HEK293 (cell line): Measurements from ENCODE around the gene OPN4.

ENCODE experiments used
- CTCF ChIA-PET: fragments of 350-600 bp; formaldehyde crosslinking; extraction: SDS; loops from one replicate; lab custom pipeline; 2021; ENCODE audit warnings: antibody characterized with exemption; lab: Yijun Ruan, JAX
- POLR2A ChIA-PET: fragments of 300-600 bp; formaldehyde crosslinking; extraction: SDS; loops from one replicate; lab custom pipeline; 2020; ENCODE audit warnings: antibody characterized with exemption, inconsistent platforms; lab: Yijun Ruan, JAX
- H3K27ac ChIP-seq: fragments of 200-500 bp; sonication (Bioruptor generic); 2 replicates; pipeline ENCODE4 v1.5.1; 2014; ENCODE audit warnings: low read depth, low read length, control low read depth, inconsistent platforms; ENCODE audit errors: extremely low read depth
- H3K36me3 ChIP-seq, 2 experiments: fragments of 200-500 bp in 1 of 2; sonication (Bioruptor generic) in 1 of 2; 1 replicate in 1 of 2; 2 replicates in 1 of 2; pipeline ENCODE4 v1.5.1; 2014 to 2017; ENCODE audit warnings: inconsistent platforms in 2 of 2, low read length in 2 of 2; ENCODE audit not compliant: control insufficient read depth in 2 of 2, insufficient read depth in 1 of 2
- H3K4me1 ChIP-seq: fragments of 200-500 bp; sonication (Bioruptor generic); 2 replicates; pipeline ENCODE4 v1.5.1; 2014; ENCODE audit warnings: mild to moderate bottlenecking, low read length, inconsistent platforms; ENCODE audit not compliant: control insufficient read depth, insufficient read depth
- H3K4me3 ChIP-seq: 2 replicates; pipeline ENCODE4 v1.5.1; 2011; ENCODE audit warnings: low read depth, mild to moderate bottlenecking, control low read depth, low read length, moderate library complexity
- H3K9me3 ChIP-seq: fragments of 200-500 bp; sonication (Bioruptor generic); 2 replicates; pipeline ENCODE4 v1.5.1; 2014; ENCODE audit warnings: low read depth, low read length, inconsistent platforms; ENCODE audit not compliant: control insufficient read depth, insufficient read depth
- ZNF350 ChIP-seq: fragments of 450-650 bp; formaldehyde crosslinking; IDR thresholded peaks from 2 replicates; pipeline ENCODE4 v1.5.0; 2017; ENCODE audit warnings: missing biosample characterization, mild to moderate bottlenecking, missing genetic modification characterization
- ZNF366 ChIP-seq: fragments of 450-650 bp; formaldehyde crosslinking; conservative IDR thresholded peaks from 2 replicates; pipeline ENCODE4 v1.5.1; 2016; ENCODE audit warnings: missing biosample characterization, missing genetic modification characterization
- ZNF37A ChIP-seq: fragments of 450-650 bp; IDR thresholded peaks from 2 replicates; pipeline ENCODE4 v1.5.1; 2018; ENCODE audit warnings: missing biosample characterization, missing genetic modification characterization
- ZNF529 ChIP-seq: fragments of 450-650 bp; formaldehyde crosslinking; IDR thresholded peaks from 2 replicates; pipeline ENCODE4 v1.5.1; 2017; ENCODE audit warnings: missing genetic modification characterization, missing biosample characterization; ENCODE audit not compliant: insufficient replicate concordance
- ZNF549 ChIP-seq: fragments of 450-650 bp; IDR thresholded peaks from 2 replicates; pipeline ENCODE4 v1.5.1; 2018; ENCODE audit warnings: missing biosample characterization, missing genetic modification characterization, mild to moderate bottlenecking, inconsistent platforms, moderate library complexity
- ZNF621 ChIP-seq: fragments of 450-650 bp; formaldehyde crosslinking; IDR thresholded peaks from 2 replicates; pipeline ENCODE4 v1.5.1; 2017; ENCODE audit warnings: missing biosample characterization, missing genetic modification characterization
- ZSCAN23 ChIP-seq: fragments of 450-650 bp; formaldehyde crosslinking; IDR thresholded peaks from 2 replicates; pipeline ENCODE4 v1.5.1; 2016; ENCODE audit warnings: missing biosample characterization, missing genetic modification characterization
- TF ChIP-seq, protein P1 (sequence below): fragments of 450-650 bp; formaldehyde crosslinking; IDR thresholded peaks from 2 replicates; pipeline ENCODE4 v1.5.1; 2016; ENCODE audit warnings: missing biosample characterization, missing genetic modification characterization
- TF ChIP-seq, protein P2 (sequence below): fragments of 450-650 bp; formaldehyde crosslinking; IDR thresholded peaks from 2 replicates; pipeline ENCODE4 v1.5.1; 2016; ENCODE audit warnings: missing biosample characterization, missing genetic modification characterization
- TF ChIP-seq, protein P3 (sequence below): fragments of 450-650 bp; formaldehyde crosslinking; IDR thresholded peaks from 2 replicates; pipeline ENCODE4 v1.5.1; 2017; ENCODE audit warnings: missing biosample characterization, missing genetic modification characterization
- TF ChIP-seq, protein P4 (sequence below): fragments of 450-650 bp; formaldehyde crosslinking; IDR thresholded peaks from 2 replicates; pipeline ENCODE4 v1.5.1; 2016; ENCODE audit warnings: missing biosample characterization, missing genetic modification characterization
- TF ChIP-seq, protein P5 (sequence below): fragments of 450-650 bp; formaldehyde crosslinking; IDR thresholded peaks from 2 replicates; pipeline ENCODE4 v1.5.1; 2016; ENCODE audit warnings: missing biosample characterization, missing genetic modification characterization
- TF ChIP-seq, protein P6 (sequence below): fragments of 450-650 bp; formaldehyde crosslinking; IDR thresholded peaks from 2 replicates; pipeline ENCODE4 v1.5.1; 2017; ENCODE audit warnings: missing biosample characterization, missing genetic modification characterization
- TF ChIP-seq, protein P7 (sequence below): fragments of 450-650 bp; formaldehyde crosslinking; IDR thresholded peaks from 2 replicates; pipeline ENCODE4 v1.5.1; 2017; ENCODE audit warnings: missing biosample characterization, missing genetic modification characterization

OPN4 gene

DNA sequence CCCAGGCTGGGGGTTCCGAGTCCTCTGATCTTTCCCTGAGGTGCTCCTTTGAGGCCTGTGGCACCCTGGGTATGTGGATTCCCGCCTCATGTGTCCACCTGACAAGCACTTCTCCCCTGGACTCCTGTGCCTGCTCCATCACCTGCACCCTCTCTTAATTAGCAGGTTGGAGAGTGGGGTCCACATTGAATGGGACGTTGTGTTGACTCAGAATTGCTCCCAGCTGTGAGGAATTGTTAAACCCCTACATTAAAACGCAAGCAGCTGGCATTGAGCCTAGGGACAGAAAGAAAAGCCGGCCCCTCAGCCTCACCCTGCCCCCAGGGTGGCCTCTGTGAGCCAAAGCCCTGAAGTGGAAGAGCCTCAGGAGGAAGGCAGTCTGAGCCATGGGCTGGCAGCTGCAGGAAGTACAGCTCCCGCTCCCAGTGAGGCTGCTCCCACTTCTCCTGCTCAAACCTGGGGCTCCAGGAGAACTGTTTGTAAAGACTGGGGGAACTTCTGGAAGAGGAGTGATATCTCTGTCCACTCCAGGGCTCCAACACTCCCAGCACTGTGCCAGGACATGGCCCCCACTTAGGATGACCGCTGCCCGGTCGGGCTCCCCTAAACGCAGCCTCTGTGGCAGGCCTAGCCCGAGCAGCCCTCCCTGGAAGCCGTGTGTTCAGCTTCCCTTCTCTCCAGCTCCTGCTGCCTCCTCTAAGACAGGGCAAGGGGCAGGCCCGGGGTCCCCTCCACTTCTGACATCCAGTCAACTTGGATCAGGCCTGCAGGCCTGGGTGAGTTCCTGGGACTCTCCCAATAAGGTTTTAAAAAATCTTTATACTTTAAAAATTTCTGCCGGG lies 1.8 kb upstream of the OPN4 start (continued):
- TF ChIP-seq ZNF529 (tag by site-specific recombination) (no peak), ZSCAN23 (tag by site-specific recombination) (no peak), ZNF37A (tag by site-specific recombination) (no peak), ZNF549 (tag by site-specific recombination) (no peak), ZNF350 (tag by site-specific recombination) (no peak)
- TF ChIP-seq, protein P1, sequence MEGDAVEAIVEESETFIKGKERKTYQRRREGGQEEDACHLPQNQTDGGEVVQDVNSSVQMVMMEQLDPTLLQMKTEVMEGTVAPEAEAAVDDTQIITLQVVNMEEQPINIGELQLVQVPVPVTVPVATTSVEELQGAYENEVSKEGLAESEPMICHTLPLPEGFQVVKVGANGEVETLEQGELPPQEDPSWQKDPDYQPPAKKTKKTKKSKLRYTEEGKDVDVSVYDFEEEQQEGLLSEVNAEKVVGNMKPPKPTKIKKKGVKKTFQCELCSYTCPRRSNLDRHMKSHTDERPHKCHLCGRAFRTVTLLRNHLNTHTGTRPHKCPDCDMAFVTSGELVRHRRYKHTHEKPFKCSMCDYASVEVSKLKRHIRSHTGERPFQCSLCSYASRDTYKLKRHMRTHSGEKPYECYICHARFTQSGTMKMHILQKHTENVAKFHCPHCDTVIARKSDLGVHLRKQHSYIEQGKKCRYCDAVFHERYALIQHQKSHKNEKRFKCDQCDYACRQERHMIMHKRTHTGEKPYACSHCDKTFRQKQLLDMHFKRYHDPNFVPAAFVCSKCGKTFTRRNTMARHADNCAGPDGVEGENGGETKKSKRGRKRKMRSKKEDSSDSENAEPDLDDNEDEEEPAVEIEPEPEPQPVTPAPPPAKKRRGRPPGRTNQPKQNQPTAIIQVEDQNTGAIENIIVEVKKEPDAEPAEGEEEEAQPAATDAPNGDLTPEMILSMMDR (tag by site-specific recombination), result no peak
- TF ChIP-seq, protein P2, sequence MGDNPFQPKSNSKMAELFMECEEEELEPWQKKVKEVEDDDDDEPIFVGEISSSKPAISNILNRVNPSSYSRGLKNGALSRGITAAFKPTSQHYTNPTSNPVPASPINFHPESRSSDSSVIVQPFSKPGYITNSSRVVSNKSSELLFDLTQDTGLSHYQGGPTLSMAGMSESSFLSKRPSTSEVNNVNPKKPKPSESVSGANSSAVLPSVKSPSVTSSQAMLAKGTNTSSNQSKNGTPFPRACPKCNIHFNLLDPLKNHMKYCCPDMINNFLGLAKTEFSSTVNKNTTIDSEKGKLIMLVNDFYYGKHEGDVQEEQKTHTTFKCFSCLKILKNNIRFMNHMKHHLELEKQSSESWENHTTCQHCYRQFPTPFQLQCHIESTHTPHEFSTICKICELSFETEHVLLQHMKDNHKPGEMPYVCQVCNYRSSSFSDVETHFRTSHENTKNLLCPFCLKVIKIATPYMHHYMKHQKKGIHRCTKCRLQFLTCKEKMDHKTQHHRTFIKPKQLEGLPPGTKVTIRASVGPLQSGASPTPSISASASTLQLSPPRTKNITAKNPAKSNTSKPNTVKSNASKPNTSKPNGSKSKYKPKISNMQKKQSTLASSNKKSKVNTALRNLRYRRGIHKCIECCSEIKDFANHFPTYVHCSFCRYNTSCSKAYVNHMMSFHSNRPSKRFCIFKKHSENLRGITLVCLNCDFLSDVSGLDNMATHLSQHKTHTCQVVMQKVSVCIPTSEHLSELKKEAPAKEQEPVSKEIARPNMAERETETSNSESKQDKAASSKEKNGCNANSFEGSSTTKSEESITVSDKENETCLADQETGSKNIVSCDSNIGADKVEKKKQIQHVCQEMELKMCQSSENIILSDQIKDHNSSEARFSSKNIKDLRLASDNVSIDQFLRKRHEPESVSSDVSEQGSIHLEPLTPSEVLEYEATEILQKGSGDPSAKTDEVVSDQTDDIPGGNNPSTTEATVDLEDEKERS, result no peak

DNA sequence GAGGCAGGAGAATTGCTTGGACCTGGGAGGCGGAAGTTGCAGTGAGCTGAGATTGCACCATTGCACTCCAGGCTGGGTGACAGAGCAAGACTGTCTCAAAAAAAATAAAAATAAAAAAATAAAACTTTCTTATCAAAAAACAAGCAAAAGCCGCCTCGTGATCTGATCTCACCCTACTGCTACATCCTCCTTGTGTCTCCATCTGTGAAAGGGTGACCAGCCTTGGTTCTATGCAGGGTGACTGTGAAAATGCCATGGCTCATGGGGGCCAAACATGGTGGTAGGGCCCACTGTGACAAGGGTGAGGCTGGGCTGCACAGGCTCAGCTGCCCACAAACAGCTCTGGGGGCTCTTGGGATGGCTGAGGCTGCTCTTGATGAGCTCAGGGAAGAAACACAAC lies 968 bp upstream of the OPN4 start:
- TF ChIP-seq, protein P3, sequence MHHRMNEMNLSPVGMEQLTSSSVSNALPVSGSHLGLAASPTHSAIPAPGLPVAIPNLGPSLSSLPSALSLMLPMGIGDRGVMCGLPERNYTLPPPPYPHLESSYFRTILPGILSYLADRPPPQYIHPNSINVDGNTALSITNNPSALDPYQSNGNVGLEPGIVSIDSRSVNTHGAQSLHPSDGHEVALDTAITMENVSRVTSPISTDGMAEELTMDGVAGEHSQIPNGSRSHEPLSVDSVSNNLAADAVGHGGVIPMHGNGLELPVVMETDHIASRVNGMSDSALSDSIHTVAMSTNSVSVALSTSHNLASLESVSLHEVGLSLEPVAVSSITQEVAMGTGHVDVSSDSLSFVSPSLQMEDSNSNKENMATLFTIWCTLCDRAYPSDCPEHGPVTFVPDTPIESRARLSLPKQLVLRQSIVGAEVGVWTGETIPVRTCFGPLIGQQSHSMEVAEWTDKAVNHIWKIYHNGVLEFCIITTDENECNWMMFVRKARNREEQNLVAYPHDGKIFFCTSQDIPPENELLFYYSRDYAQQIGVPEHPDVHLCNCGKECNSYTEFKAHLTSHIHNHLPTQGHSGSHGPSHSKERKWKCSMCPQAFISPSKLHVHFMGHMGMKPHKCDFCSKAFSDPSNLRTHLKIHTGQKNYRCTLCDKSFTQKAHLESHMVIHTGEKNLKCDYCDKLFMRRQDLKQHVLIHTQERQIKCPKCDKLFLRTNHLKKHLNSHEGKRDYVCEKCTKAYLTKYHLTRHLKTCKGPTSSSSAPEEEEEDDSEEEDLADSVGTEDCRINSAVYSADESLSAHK (tag by site-specific recombination), result no peak
- TF ChIP-seq, protein P4, sequence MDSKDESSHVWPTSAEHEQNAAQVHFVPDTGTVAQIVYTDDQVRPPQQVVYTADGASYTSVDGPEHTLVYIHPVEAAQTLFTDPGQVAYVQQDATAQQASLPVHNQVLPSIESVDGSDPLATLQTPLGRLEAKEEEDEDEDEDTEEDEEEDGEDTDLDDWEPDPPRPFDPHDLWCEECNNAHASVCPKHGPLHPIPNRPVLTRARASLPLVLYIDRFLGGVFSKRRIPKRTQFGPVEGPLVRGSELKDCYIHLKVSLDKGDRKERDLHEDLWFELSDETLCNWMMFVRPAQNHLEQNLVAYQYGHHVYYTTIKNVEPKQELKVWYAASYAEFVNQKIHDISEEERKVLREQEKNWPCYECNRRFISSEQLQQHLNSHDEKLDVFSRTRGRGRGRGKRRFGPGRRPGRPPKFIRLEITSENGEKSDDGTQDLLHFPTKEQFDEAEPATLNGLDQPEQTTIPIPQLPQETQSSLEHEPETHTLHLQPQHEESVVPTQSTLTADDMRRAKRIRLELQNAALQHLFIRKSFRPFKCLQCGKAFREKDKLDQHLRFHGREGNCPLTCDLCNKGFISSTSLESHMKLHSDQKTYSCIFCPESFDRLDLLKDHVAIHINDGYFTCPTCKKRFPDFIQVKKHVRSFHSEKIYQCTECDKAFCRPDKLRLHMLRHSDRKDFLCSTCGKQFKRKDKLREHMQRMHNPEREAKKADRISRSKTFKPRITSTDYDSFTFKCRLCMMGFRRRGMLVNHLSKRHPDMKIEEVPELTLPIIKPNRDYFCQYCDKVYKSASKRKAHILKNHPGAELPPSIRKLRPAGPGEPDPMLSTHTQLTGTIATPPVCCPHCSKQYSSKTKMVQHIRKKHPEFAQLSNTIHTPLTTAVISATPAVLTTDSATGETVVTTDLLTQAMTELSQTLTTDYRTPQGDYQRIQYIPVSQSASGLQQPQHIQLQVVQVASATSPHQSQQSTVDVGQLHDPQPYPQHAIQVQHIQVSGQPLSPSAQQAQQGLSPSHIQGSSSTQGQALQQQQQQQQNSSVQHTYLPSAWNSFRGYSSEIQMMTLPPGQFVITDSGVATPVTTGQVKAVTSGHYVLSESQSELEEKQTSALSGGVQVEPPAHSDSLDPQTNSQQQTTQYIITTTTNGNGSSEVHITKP (tag by site-specific recombination), result peak; percentile 79
- no peaks in the 10 kb centered on the region for H3K36me3 ChIP-seq
- POLR2A ChIA-PET, result no interaction called here
- H3K9me3 ChIP-seq, result no peaks in the 10 kb centered on the region
- no peak overlapping the region for H3K4me3 ChIP-seq
- H3K4me1 ChIP-seq, result peaks cover 8% of the 10 kb centered on the region
- no peak overlapping the region for H3K27ac ChIP-seq
- CTCF ChIA-PET, result no interaction called here

DNA sequence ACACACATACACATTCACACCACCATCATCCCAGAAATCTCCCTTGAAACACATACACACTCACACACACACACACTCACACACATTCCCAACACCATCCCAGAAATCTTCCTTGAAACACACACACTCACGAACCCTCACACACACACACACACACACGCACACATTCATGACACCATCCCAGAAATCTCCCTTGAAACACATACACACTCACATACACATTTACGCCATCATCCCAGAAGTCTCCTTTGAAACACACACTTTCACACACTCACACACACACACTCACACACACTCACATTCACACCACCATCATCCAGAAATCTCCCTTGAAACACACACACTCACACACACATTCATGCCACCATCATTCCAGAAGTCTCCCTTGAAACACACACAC lies 360 bp upstream of the OPN4 start:
- CTCF ChIA-PET, result interaction anchor here (0.9 kb wide), 1 partner anchor 13 kb away, joined by 3 read pairs; no protein-coding TSS in a partner anchor
- Histone ChIP-seq H3K4me3 (no peak overlapping the region), H3K27ac (no peak overlapping the region), H3K9me3 (no peaks in the 10 kb centered on the region), H3K36me3 (no peaks in the 10 kb centered on the region), H3K4me1 (0 out of 2 replicates have a peak, but pooled peaks cover 4% of the 10 kb centered on the region)
- POLR2A ChIA-PET, result no interaction called here
- TF ChIP-seq ZNF366 (tag by site-specific recombination) (no peak), ZNF621 (tag by site-specific recombination) (peak; percentile 86)
- TF ChIP-seq, protein P5, sequence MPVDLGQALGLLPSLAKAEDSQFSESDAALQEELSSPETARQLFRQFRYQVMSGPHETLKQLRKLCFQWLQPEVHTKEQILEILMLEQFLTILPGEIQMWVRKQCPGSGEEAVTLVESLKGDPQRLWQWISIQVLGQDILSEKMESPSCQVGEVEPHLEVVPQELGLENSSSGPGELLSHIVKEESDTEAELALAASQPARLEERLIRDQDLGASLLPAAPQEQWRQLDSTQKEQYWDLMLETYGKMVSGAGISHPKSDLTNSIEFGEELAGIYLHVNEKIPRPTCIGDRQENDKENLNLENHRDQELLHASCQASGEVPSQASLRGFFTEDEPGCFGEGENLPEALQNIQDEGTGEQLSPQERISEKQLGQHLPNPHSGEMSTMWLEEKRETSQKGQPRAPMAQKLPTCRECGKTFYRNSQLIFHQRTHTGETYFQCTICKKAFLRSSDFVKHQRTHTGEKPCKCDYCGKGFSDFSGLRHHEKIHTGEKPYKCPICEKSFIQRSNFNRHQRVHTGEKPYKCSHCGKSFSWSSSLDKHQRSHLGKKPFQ, result 0 out of 2 replicates have a peak, but pooled peaks have one; percentile 68
- TF ChIP-seq, protein P6, sequence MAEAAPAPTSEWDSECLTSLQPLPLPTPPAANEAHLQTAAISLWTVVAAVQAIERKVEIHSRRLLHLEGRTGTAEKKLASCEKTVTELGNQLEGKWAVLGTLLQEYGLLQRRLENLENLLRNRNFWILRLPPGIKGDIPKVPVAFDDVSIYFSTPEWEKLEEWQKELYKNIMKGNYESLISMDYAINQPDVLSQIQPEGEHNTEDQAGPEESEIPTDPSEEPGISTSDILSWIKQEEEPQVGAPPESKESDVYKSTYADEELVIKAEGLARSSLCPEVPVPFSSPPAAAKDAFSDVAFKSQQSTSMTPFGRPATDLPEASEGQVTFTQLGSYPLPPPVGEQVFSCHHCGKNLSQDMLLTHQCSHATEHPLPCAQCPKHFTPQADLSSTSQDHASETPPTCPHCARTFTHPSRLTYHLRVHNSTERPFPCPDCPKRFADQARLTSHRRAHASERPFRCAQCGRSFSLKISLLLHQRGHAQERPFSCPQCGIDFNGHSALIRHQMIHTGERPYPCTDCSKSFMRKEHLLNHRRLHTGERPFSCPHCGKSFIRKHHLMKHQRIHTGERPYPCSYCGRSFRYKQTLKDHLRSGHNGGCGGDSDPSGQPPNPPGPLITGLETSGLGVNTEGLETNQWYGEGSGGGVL (tag by site-specific recombination), result peak; percentile 12; the same call in 1 of the 2 replicates
- TF ChIP-seq, protein P7, sequence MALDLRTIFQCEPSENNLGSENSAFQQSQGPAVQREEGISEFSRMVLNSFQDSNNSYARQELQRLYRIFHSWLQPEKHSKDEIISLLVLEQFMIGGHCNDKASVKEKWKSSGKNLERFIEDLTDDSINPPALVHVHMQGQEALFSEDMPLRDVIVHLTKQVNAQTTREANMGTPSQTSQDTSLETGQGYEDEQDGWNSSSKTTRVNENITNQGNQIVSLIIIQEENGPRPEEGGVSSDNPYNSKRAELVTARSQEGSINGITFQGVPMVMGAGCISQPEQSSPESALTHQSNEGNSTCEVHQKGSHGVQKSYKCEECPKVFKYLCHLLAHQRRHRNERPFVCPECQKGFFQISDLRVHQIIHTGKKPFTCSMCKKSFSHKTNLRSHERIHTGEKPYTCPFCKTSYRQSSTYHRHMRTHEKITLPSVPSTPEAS (tag by site-specific recombination), result peak; percentile 97
